Lung (tissue), 16 donors: Measurements from ENCODE around the gene PXMP4. TPM values are rescaled to one million over a fixed set of nuclear protein-coding genes. Genes with fewer than 3 reads are reported as not detected.

Experiments
- ATAC-seq: fragments of 200-7000 bp; cut with Tn5 transposase; one replicate; pipeline ENCODE4 v1.9.1; 2020; ENCODE audit warnings: moderate number of reproducible peaks; ENCODE audit not compliant: insufficient read depth, low FRiP score
- DNase-seq, 3 donors: peaks; one replicate each; pipeline ENCODE4 v3.0.0-alpha.2; 2013 to 2017
- H3K27ac ChIP-seq, 2 donors: one replicate each; pipeline ENCODE4 v1.5.1; 2013; ENCODE audit warnings: mild to moderate bottlenecking in 2 of 2, moderate library complexity in 2 of 2, control low read depth in 1 of 2, inconsistent platforms in 1 of 2, low read depth in 1 of 2, low read length in 1 of 2
- H3K27me3 ChIP-seq, 3 donors: one replicate each; pipeline ENCODE4 v1.5.1; 2013; ENCODE audit warnings: low read length in 2 of 3; ENCODE audit not compliant: control insufficient read depth in 3 of 3, insufficient read depth in 3 of 3
- H3K36me3 ChIP-seq, 4 donors: one replicate each; pipeline ENCODE4 v1.5.1; 2013; ENCODE audit warnings: low read length in 4 of 4, mild to moderate bottlenecking in 1 of 4, moderate library complexity in 1 of 4; ENCODE audit not compliant: control insufficient read depth in 4 of 4, insufficient read depth in 4 of 4
- H3K4me1 ChIP-seq, 5 donors: one replicate each; pipeline ENCODE4 v1.5.1; 2013; ENCODE audit warnings: low read length in 5 of 5, mild to moderate bottlenecking in 2 of 5, moderate library complexity in 1 of 5; ENCODE audit not compliant: control insufficient read depth in 5 of 5, insufficient read depth in 5 of 5
- H3K4me3 ChIP-seq: one replicate; pipeline ENCODE4 v1.5.1; 2013; ENCODE audit warnings: mild to moderate bottlenecking, control low read depth, moderate library complexity
- H3K9ac ChIP-seq, 2 donors: one replicate each; pipeline ENCODE4 v1.5.1; 2013; ENCODE audit warnings: low read length in 2 of 2, control low read depth in 1 of 2; ENCODE audit not compliant: insufficient read depth in 1 of 2
- H3K9me3 ChIP-seq, 4 donors: one replicate each; pipeline ENCODE4 v1.5.1; 2013; ENCODE audit warnings: low read length in 3 of 4, mild to moderate bottlenecking in 1 of 4, moderate library complexity in 1 of 4; ENCODE audit not compliant: control insufficient read depth in 4 of 4, insufficient read depth in 3 of 4
- WGBS, 2 donors: extraction: QIAGEN DNeasy Blood & Tissue Kit; methylation state at CpG; one replicate each; pipeline ENCODE4 v1.1.7; 2013; 5-methylcytosine and 5-hydroxymethylcytosine counted together
- long read RNA-seq, 5 donors: transcript quantifications; one replicate each; lab custom pipeline, GENCODE V29; 2026
- polyA plus RNA-seq, 2 donors: library from polyadenylated mRNA; stranded (reverse); fragments of 200-250 nt; gene quantifications; one replicate each; pipeline ENCODE4 v1.2.1, GENCODE V29; 2013
- total RNA-seq, 2 donors: library from RNA; depleted of rRNA in 1 of 2; stranded (reverse); fragments of >200 nt in 1 of 2; gene quantifications; one replicate each; pipeline ENCODE4 v1.2.1, GENCODE V29; 2014 to 2021
- TF ChIP-seq, protein P1 (sequence below): IDR thresholded peaks from 2 replicates; pipeline ENCODE4 v1.5.1; 2012; ENCODE audit warnings: mild to moderate bottlenecking; ENCODE audit errors: control extremely low read depth, extremely low read depth
- donor health status: control.
- donor health status: control.
- donor health status: Bipolar disorder and iron deficiency.
- donor health status: healthy.
- donor health status: DM: yes; HTN: yes; CAD: no.

PXMP4 gene
- total RNA-seq (10 to 100 TPM; 28.9 to 36.8 TPM), polyA plus RNA-seq (10 to 100 TPM; 10.2 to 24.7 TPM)
- long read RNA-seq, donor 1, full-length matches to known transcripts = 7 of 7 reads
- long read RNA-seq, donor 1, partial matches to known transcripts = 0 of 7 reads
- long read RNA-seq, donor 1, other reads (novel, unspliced or antisense) = 0 of 7 reads
- long read RNA-seq, donor 2, full-length matches to known transcripts = 3 of 3 reads
- long read RNA-seq, donor 2, partial matches to known transcripts = 0 of 3 reads
- long read RNA-seq, donor 2, other reads (novel, unspliced or antisense) = 0 of 3 reads
- long read RNA-seq, donor 3, full-length matches to known transcripts = 9 of 9 reads
- long read RNA-seq, donor 3, partial matches to known transcripts = 0 of 9 reads
- long read RNA-seq, donor 3, other reads (novel, unspliced or antisense) = 0 of 9 reads
- long read RNA-seq, donor 4, full-length matches to known transcripts = 3 of 3 reads
- long read RNA-seq, donor 4, partial matches to known transcripts = 0 of 3 reads
- long read RNA-seq, donor 4, other reads (novel, unspliced or antisense) = 0 of 3 reads
- long read RNA-seq, donor 5, full-length matches to known transcripts = 9 of 21 reads
- long read RNA-seq, donor 5, partial matches to known transcripts = 12 of 21 reads
- long read RNA-seq, donor 5, other reads (novel, unspliced or antisense) = 0 of 21 reads

DNA sequence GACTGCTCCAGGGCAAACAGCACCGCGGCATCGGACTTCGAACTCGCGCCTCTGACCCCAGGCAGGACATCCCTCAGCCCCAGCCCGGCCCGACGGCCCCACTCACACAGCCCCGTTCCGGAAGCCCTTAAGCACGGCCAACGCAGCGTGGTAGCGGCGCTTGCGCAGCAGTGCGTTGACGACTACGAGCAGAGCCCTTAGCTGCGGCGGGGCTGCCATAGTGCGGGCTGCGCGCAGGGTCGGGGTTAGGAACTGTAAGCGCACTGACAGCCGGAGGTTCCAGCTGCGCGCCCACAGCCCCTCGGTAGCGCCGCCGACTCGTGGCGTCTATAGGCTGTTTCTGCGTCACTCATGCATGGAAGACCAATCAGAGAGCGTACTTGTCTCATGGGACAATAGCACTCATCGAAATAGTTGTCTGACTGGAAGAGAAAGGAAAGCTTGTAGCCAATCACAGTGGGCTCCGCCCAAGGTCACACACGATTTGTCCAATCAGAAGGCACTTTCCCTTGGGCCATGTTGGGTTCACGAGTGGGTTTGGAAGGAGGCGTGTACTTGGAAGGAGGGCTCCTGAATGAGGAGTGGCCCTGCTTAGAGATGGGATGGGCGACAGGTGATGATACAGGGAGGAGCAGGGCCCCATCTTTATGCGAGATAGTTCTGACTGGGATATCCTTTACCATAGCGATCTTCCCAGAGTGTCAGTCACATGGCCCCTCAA lies at the start of gene PXMP4:
PXMP4 (minus strand) TSS at position 322 of the 721 bp plus-strand sequence; CDS start at position 219, 103 bp downstream.
- Histone ChIP-seq H3K27me3 (no peaks in the 10 kb centered on the region), H3K27ac (peak within 1 kb of the TSS; percentile 71 to 89), H3K36me3 (no peaks in the 10 kb centered on the region), H3K9me3 (no peaks in the 10 kb centered on the region), H3K4me3 (peak within 1 kb of the TSS; percentile 86), H3K4me1 (peaks cover 0 to 9% (median 4%) of the 10 kb centered on the region in 5 donors), H3K9ac (peak within 1 kb of the TSS; percentile 58 to 59)
- 3% methylated on average over 46 of the region's 46 CpGs for WGBS, 2 donors
- TF ChIP-seq, protein P1, sequence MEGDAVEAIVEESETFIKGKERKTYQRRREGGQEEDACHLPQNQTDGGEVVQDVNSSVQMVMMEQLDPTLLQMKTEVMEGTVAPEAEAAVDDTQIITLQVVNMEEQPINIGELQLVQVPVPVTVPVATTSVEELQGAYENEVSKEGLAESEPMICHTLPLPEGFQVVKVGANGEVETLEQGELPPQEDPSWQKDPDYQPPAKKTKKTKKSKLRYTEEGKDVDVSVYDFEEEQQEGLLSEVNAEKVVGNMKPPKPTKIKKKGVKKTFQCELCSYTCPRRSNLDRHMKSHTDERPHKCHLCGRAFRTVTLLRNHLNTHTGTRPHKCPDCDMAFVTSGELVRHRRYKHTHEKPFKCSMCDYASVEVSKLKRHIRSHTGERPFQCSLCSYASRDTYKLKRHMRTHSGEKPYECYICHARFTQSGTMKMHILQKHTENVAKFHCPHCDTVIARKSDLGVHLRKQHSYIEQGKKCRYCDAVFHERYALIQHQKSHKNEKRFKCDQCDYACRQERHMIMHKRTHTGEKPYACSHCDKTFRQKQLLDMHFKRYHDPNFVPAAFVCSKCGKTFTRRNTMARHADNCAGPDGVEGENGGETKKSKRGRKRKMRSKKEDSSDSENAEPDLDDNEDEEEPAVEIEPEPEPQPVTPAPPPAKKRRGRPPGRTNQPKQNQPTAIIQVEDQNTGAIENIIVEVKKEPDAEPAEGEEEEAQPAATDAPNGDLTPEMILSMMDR = no peak
- ATAC-seq (peak; percentile 94), DNase-seq (peak; percentile 94 to 98 (median 96))

- Histone ChIP-seq H3K27ac (no peak overlapping the region), H3K4me3 (no peak overlapping the region), H3K36me3 (peaks cover 0 to 19% (median 9%) of the 10 kb centered on the region in 4 donors), H3K4me1 (peaks cover 0 to 3% (median 0%) of the 10 kb centered on the region in 5 donors), H3K9me3 (no peaks in the 10 kb centered on the region), H3K9ac (no peak overlapping the region), H3K27me3 (no peaks in the 10 kb centered on the region)
- WGBS, 2 donors = 88 to 92% methylated on average over 4 of the region's 4 CpGs
- TF ChIP-seq, protein P1 = no peak
- no peak for ATAC-seq
- no peak for DNase-seq
Measured at GRCh38 chr20:33769043-33769442, 48.9 kb upstream of the PXMP4 start.

- Histone ChIP-seq H3K4me1 (peaks cover 0 to 1% (median 0%) of the 10 kb centered on the region in 5 donors), H3K36me3 (peaks cover 4 to 16% (median 9%) of the 10 kb centered on the region in 4 donors)
- TF ChIP-seq, protein P1 = no peak
Measured at GRCh38 chr20:33767777-33768138, 47.6 kb upstream of the PXMP4 start.

More at GRCh38 chr20:33767777-33768138, 47.6 kb upstream of the PXMP4 start:
- H3K27me3 ChIP-seq = no peaks in the 10 kb centered on the region
- H3K9ac ChIP-seq = no peak overlapping the region
- ATAC-seq = no peak
- H3K9me3 ChIP-seq = no peaks in the 10 kb centered on the region
- H3K27ac ChIP-seq = no peak overlapping the region
- WGBS, 2 donors = 96 to 99% methylated on average over 2 of the region's 2 CpGs
- no peak for DNase-seq
- no peak overlapping the region for H3K4me3 ChIP-seq
